ENCODE data around the gene RUFY3.
A peak's percentile ranks its signal among the peaks of the same experiment; 100 is the strongest.
"Not testable (repeated sequence)": the region's sequence is repeated elsewhere in the genome, so short reads cannot be mapped to it uniquely, and the experiment has no call there.

The RUFY3 gene

GRCh38 chr4:70687821-70688794 is 33.7 kb upstream of the RUFY3 start, which contains the start of gene UTP3 (continued):
- no peak for TF ChIP-seq ZNF292 (tag by site-specific recombination; IDR thresholded peaks at IDR 0.05; ENCODE audit: borderline replicate concordance, low read depth)
- peak; percentile 93 for TF ChIP-seq ZNF335 (tag by site-specific recombination; conservative IDR thresholded peaks at IDR 0.05)

GRCh38 chr4:70688795-70689231 is 33.0 kb upstream of the RUFY3 start:
- Histone ChIP-seq H3K4me3 (ENCODE audit: low read depth, low read length) (peak overlapping the region; percentile 93), H3K4me1 (ENCODE audit: control insufficient read depth, insufficient read depth, low read length) (no peaks in the 10 kb centered on the region), H3K9me3 (ENCODE audit: control insufficient read depth, insufficient read depth, low read depth, low read length) (no peaks in the 10 kb centered on the region), H3K36me3 (ENCODE audit: control insufficient read depth in 2 of 2, insufficient read depth in 1 of 2, low read length in 2 of 2) (peaks cover 4 to 36% of the 10 kb centered on the region in 2 experiments; a peak in 2 of 3 replicates), H3K27ac (ENCODE audit: extremely low read depth, low read depth, low read length) (peak overlapping the region; percentile 72)
- ChIA-PET POLR2A (interaction anchor here (1.3 to 1.4 kb wide), 2 partner anchors 15 to 17 kb away, joined by 3 to 8 read pairs; no protein-coding TSS in a partner anchor), CTCF (interaction anchor here (0.5 to 2.5 kb wide), 4 partner anchors 15 to 556 kb away, joined by 3 to 7 read pairs (median 3); no protein-coding TSS in a partner anchor)
- TF ChIP-seq ZNF513 (tag by site-specific recombination; IDR thresholded peaks at IDR 0.05) (peak; percentile 88), ZNF23 (tag by site-specific recombination; IDR thresholded peaks at IDR 0.05; ENCODE audit: borderline replicate concordance) (no peak), SCRT2 (tag by site-specific recombination; IDR thresholded peaks at IDR 0.05) (peak; percentile 48; the same call in 1 of the 2 replicates), ZBTB17 (tag by site-specific recombination; IDR thresholded peaks at IDR 0.05) (0 out of 2 replicates have a peak, but pooled peaks have one; percentile 4), EGR2 (tag by site-specific recombination; IDR thresholded peaks at IDR 0.05; ENCODE audit: low read depth) (peak; percentile 86), YY2 (tag by site-specific recombination; IDR thresholded peaks at IDR 0.05) (peak; percentile 59; the same call in 1 of the 2 replicates), ZBTB1 (tag by site-specific recombination; IDR thresholded peaks at IDR 0.05) (no peak), ZNF704 (tag by site-specific recombination; IDR thresholded peaks at IDR 0.05) (no peak), ZNF366 (tag by site-specific recombination; conservative IDR thresholded peaks at IDR 0.05) (peak; percentile 60; the same call in 1 of the 2 replicates), ZFHX2 (tag by site-specific recombination; conservative IDR thresholded peaks at IDR 0.05) (peak; percentile 83)

- CTCF ChIA-PET, result interaction anchor here (0.7 kb wide), 1 partner anchor 12 kb away, joined by 3 read pairs; no protein-coding TSS in a partner anchor
- no peak overlapping the region for H3K4me3 ChIP-seq (ENCODE audit: low read depth, low read length)
Measured at GRCh38 chr4:70691661-70692060, 30.1 kb upstream of the RUFY3 start.

GRCh38 chr4:70694633-70695032 is 27.1 kb upstream of the RUFY3 start:
- peaks cover 4 to 32% of the 10 kb centered on the region in 2 experiments; a peak in 2 of 3 replicates for H3K36me3 ChIP-seq (ENCODE audit: control insufficient read depth in 2 of 2, insufficient read depth in 1 of 2, low read length in 2 of 2)
- not testable (repeated sequence) for H3K4me1 ChIP-seq (ENCODE audit: control insufficient read depth, insufficient read depth, low read length); H3K27ac ChIP-seq (ENCODE audit: extremely low read depth, low read depth, low read length); H3K9me3 ChIP-seq (ENCODE audit: control insufficient read depth, insufficient read depth, low read depth, low read length); H3K4me3 ChIP-seq (ENCODE audit: low read depth, low read length)
- ChIA-PET POLR2A (interaction anchor here (0.6 kb wide), 1 partner anchor 94 kb away, joined by 3 read pairs; no protein-coding TSS in a partner anchor), CTCF (interaction anchor here (0.8 kb wide), 2 partner anchors 9 to 145 kb away, joined by 4 read pairs; partner anchors contain the start of gene GRSF1)

More at GRCh38 chr4:70691661-70692060, 30.1 kb upstream of the RUFY3 start:
- Histone ChIP-seq H3K4me1 (ENCODE audit: control insufficient read depth, insufficient read depth, low read length) (no peaks in the 10 kb centered on the region), H3K27ac (ENCODE audit: extremely low read depth, low read depth, low read length) (no peak overlapping the region), H3K36me3 (ENCODE audit: control insufficient read depth in 2 of 2, insufficient read depth in 1 of 2, low read length in 2 of 2) (peaks cover 4 to 36% of the 10 kb centered on the region in 2 experiments; a peak in 2 of 3 replicates), H3K9me3 (ENCODE audit: control insufficient read depth, insufficient read depth, low read depth, low read length) (no peaks in the 10 kb centered on the region)
- TF ChIP-seq ZNF837 (tag by site-specific recombination; IDR thresholded peaks at IDR 0.05) (no peak), ZSCAN4 (tag by site-specific recombination; IDR thresholded peaks at IDR 0.05) (no peak), ZNF626 (tag by site-specific recombination; IDR thresholded peaks at IDR 0.05) (no peak), ZNF76 (tag by site-specific recombination; IDR thresholded peaks at IDR 0.05; ENCODE audit: borderline replicate concordance, low read depth) (no peak), ZNF394 (tag by site-specific recombination; IDR thresholded peaks at IDR 0.05; ENCODE audit: borderline replicate concordance) (no peak)
- POLR2A ChIA-PET, result no interaction called here
